ENCODE results near the gene SLC7A1. TPM values are rescaled to one million over a fixed set of nuclear protein-coding genes. Genes with fewer than 3 reads are reported as not detected.

SLC7A1 gene
- total and polyA plus RNA-seq, 2 donors (not counting 3 experiments of a cell fraction or from before 2014, with no cell fraction given) = 21.0 to 79.3 TPM

DNA sequence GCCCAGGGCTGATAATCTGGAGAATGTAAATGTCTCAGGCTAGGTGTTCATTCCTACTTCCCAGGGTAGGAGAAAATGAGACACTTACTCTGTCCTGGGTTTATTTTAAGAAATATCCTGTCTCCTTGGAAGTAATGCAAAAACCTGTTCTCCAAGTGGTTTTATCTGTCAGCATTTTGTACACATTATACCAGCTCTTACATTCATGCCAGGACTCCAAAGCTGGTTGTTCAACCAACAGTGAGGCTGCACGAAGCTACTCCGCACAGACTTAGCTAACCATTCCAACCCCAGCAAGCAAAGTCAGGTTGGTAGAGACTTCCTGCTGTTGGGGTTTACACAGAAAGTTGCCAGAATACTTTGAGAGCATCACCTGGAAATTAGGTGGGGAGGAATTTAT, 55.6 kb downstream of the SLC7A1 start:
- Histone ChIP-seq H3K27ac (ENCODE audit: insufficient read depth, low read depth, low read length) (no peak overlapping the region), H3K79me2 (ENCODE audit: control insufficient read depth, insufficient read depth, low read length) (peaks cover 76% of the 10 kb centered on the region), H4K20me1 (replicated peaks; ENCODE audit: control insufficient read depth, extremely low read depth, insufficient read depth, low read length) (no peaks in the 10 kb centered on the region), H3K9me3 (replicated peaks; ENCODE audit: control insufficient read depth, insufficient read depth, low read length) (no peaks in the 10 kb centered on the region), H3K4me2 (ENCODE audit: insufficient read depth, low read length) (no peak overlapping the region), H3K9ac (replicated peaks; ENCODE audit: extremely low read depth, insufficient read depth, low read length) (no peak overlapping the region), H3K4me1 (ENCODE audit: control insufficient read depth, extremely low read depth, insufficient read depth, low read length) (peaks cover 21% of the 10 kb centered on the region), H2AFZ (ENCODE audit: low read depth, low read length) (no peak overlapping the region), H3K36me3 (ENCODE audit: control insufficient read depth in 2 of 2, extremely low read depth in 1 of 2, insufficient read depth in 2 of 2, low read length in 2 of 2) (peaks cover 0 to 9% of the 10 kb centered on the region in 2 experiments), H3K4me3 (replicated peaks in 1 of 3; ENCODE audit: insufficient read depth in 1 of 3, low read depth in 1 of 3, low read length in 3 of 3) (no peak overlapping the region), H3K27me3 (ENCODE audit: control insufficient read depth in 2 of 2, insufficient read depth in 2 of 2, low read length in 2 of 2) (no peaks in the 10 kb centered on the region), H3K9me1 (replicated peaks; ENCODE audit: control insufficient read depth, extremely low read depth, insufficient read depth, low read length) (no peaks in the 10 kb centered on the region)
- intact Hi-C loops (cut with micrococcal nuclease) = loop anchor here (2.0 kb wide), 1 partner anchor 55 kb away; the partner anchor contains the start of gene SLC7A1
- ChIA-PET CTCF (interaction anchor here (1.4 to 1.6 kb wide), 2 partner anchors 23 to 31 kb away, joined by 3 to 4 read pairs; no protein-coding TSS in a partner anchor), POLR2A (no interaction called here)
- DNase-seq (ENCODE audit: low read depth, low spot score) = no peak
- BruUV-seq (replicated peaks) = no TSS peak
- dilution Hi-C loops (cut with MboI; ENCODE audit: extremely low pct_ligation_motif_present, low sequenced_read_pairs) = no loop called here
- FAIRE-seq = no peak
- TF ChIP-seq POLR2A (IDR thresholded peaks at IDR 0.05; ENCODE audit: low read depth, low read length) (no peak), MYC (IDR thresholded peaks at IDR 0.05; ENCODE audit: low read depth, low read length) (no peak), POLR2AphosphoS5 (IDR thresholded peaks at IDR 0.05; ENCODE audit: insufficient read depth, low read depth, low read length) (no peak)

DNA sequence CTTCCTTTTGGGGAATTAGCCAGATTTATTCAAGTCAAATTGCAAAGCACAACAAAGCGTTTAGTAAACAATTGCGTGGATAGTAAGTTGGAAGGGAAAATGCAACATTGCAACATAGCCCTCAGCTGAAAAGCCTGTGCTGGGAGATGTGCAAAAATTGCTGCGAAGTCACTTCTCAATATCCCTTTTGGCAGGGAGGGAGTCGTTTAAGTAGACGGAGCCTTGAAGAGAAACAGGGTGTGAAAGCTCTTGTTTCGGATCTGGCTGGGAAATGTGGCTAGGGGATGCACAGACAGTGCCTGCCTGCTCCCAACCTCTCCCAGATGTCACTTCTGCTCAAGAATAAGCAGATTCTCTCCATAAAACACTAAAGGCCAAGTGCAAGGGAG, 56.8 kb downstream of the SLC7A1 start:
- no peak for DNase-seq (ENCODE audit: low read depth, low spot score)
- Histone ChIP-seq H3K9ac (replicated peaks; ENCODE audit: extremely low read depth, insufficient read depth, low read length) (no peak overlapping the region), H3K79me2 (ENCODE audit: control insufficient read depth, insufficient read depth, low read length) (peaks cover 64% of the 10 kb centered on the region), H3K36me3 (ENCODE audit: control insufficient read depth in 2 of 2, extremely low read depth in 1 of 2, insufficient read depth in 2 of 2, low read length in 2 of 2) (peaks cover 4 to 13% of the 10 kb centered on the region in 2 experiments), H2AFZ (ENCODE audit: low read depth, low read length) (no peak overlapping the region), H4K20me1 (replicated peaks; ENCODE audit: control insufficient read depth, extremely low read depth, insufficient read depth, low read length) (no peaks in the 10 kb centered on the region), H3K4me3 (replicated peaks in 1 of 3; ENCODE audit: insufficient read depth in 1 of 3, low read depth in 1 of 3, low read length in 3 of 3) (no peak overlapping the region), H3K4me1 (ENCODE audit: control insufficient read depth, extremely low read depth, insufficient read depth, low read length) (peaks cover 21% of the 10 kb centered on the region), H3K27me3 (ENCODE audit: control insufficient read depth in 2 of 2, insufficient read depth in 2 of 2, low read length in 2 of 2) (no peaks in the 10 kb centered on the region), H3K27ac (ENCODE audit: insufficient read depth, low read depth, low read length) (no peak overlapping the region), H3K9me1 (replicated peaks; ENCODE audit: control insufficient read depth, extremely low read depth, insufficient read depth, low read length) (no peaks in the 10 kb centered on the region), H3K9me3 (replicated peaks; ENCODE audit: control insufficient read depth, insufficient read depth, low read length) (no peaks in the 10 kb centered on the region), H3K4me2 (ENCODE audit: insufficient read depth, low read length) (peak overlapping the region; percentile 14)
- TF ChIP-seq POLR2AphosphoS5 (IDR thresholded peaks at IDR 0.05; ENCODE audit: insufficient read depth, low read depth, low read length) = no peak
- no peak for TF ChIP-seq MYC (IDR thresholded peaks at IDR 0.05; ENCODE audit: low read depth, low read length)
- TF ChIP-seq JUN (IDR thresholded peaks at IDR 0.05; ENCODE audit: borderline replicate concordance, insufficient read depth, insufficient read length, low read depth) = no peak
- TF ChIP-seq, protein P1, sequence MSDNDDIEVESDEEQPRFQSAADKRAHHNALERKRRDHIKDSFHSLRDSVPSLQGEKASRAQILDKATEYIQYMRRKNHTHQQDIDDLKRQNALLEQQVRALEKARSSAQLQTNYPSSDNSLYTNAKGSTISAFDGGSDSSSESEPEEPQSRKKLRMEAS (IDR thresholded peaks at IDR 0.05; ENCODE audit: insufficient read depth, insufficient read length) = no peak
- ChIA-PET CTCF (interaction anchor here (1.0 to 1.5 kb wide), 6 partner anchors 9 to 169 kb away, joined by 3 to 7 read pairs (median 3); no protein-coding TSS in a partner anchor), POLR2A (no interaction called here)
- intact Hi-C loops (cut with micrococcal nuclease) (loop anchor here (1.0 to 2.0 kb wide), 2 partner anchors 9 to 56 kb away; partner anchors contain the start of gene SLC7A1), dilution Hi-C loops (cut with MboI; ENCODE audit: extremely low pct_ligation_motif_present, low sequenced_read_pairs) (no loop called here)
- no peak for FAIRE-seq
- BruUV-seq (replicated peaks) = no TSS peak

Data from endothelial cell of umbilical vein (primary cell).